Measurements from ENCODE around the gene GEMIN7. TPM values are rescaled to one million over a fixed set of nuclear protein-coding genes. Genes with fewer than 3 reads are reported as not detected.

GEMIN7 gene
- total and polyA plus RNA-seq, 2 experiments from 2014 or later: 49.6 to 90.5 TPM

GRCh38 chr19:45075301-45076028 is 3.6 kb upstream of the GEMIN7 start:
- Histone ChIP-seq H2AFZ (no peak overlapping the region), H3K79me2 (replicated peaks; ENCODE audit: insufficient read depth) (peaks cover 43% of the 10 kb centered on the region), H3F3A (replicated peaks; ENCODE audit: low read depth) (peaks cover 38% of the 10 kb centered on the region), H3K36me3 (ENCODE audit: insufficient read depth) (no peaks in the 10 kb centered on the region), H3K27me3 (ENCODE audit: insufficient read depth) (no peaks in the 10 kb centered on the region), H3K4me3 (peak overlapping the region; percentile 85), H3K4me1 (ENCODE audit: insufficient read depth) (peaks cover 40% of the 10 kb centered on the region), H3K4me2 (peak overlapping the region; percentile 98), H4K20me1 (replicated peaks; ENCODE audit: insufficient read depth) (peaks cover 13% of the 10 kb centered on the region), H3K27ac (ENCODE audit: low read depth) (peak overlapping the region; percentile 70; the same call in 1 of the 2 replicates), H3K9me2 (ENCODE audit: insufficient read depth) (no peaks in the 10 kb centered on the region)
- ATAC-seq: peak; percentile 39
- Mint-ChIP-seq H3K4me1 (peaks cover 28% of the 10 kb centered on the region), H3K36me3 (ENCODE audit: low read depth) (peaks cover 18% of the 10 kb centered on the region), H3K27ac (0 out of 2 replicates have a peak overlapping the region, but pooled peaks have one; percentile 36), H3K4me3 (peak overlapping the region; percentile 85), H3K27me3 (ENCODE audit: insufficient read depth, low read depth, poor library complexity) (peaks cover 9% of the 10 kb centered on the region), H3K9me3 (no peaks in the 10 kb centered on the region)
- TF ChIP-seq POLR2AphosphoS5 (IDR thresholded peaks at IDR 0.05; ENCODE audit: low read depth): peak; percentile 52
- TF ChIP-seq NANOG (IDR thresholded peaks at IDR 0.05; ENCODE audit: borderline replicate concordance): no peak
- peak; percentile 88 for DNase-seq (ENCODE audit: low spot score)

GRCh38 chr19:45076029-45076850 is 2.8 kb upstream of the GEMIN7 start, which contains the start of gene ZNF296:
TSS of gene ZNF296 (minus strand) at chr19:45076478. CDS start at chr19:45076373, 105 bp downstream.
- peak within 1 kb of the TSS; percentile 85 for H3K4me3 Mint-ChIP-seq
- no peaks in the 10 kb centered on the region for H3K36me3 ChIP-seq (ENCODE audit: insufficient read depth)
- H3K4me3 ChIP-seq: peak within 1 kb of the TSS; percentile 85
- peaks cover 13% of the 10 kb centered on the region for H4K20me1 ChIP-seq (replicated peaks; ENCODE audit: insufficient read depth)
- no peaks in the 10 kb centered on the region for H3K9me3 Mint-ChIP-seq
- H3K4me2 ChIP-seq: peak within 1 kb of the TSS; percentile 98
- H3K4me1 ChIP-seq (ENCODE audit: insufficient read depth): peaks cover 46% of the 10 kb centered on the region
- DNase-seq (ENCODE audit: low spot score) (peak; percentile 92), ATAC-seq (peak; percentile 42)
- H3F3A ChIP-seq (replicated peaks; ENCODE audit: low read depth): peaks cover 41% of the 10 kb centered on the region
- no peaks in the 10 kb centered on the region for H3K27me3 ChIP-seq (ENCODE audit: insufficient read depth)
- peak within 1 kb of the TSS; percentile 36 for H3K27ac Mint-ChIP-seq
- H3K27me3 Mint-ChIP-seq (ENCODE audit: insufficient read depth, low read depth, poor library complexity): peaks cover 13% of the 10 kb centered on the region
- H3K27ac ChIP-seq (ENCODE audit: low read depth): peak within 1 kb of the TSS; percentile 85
- peaks cover 15% of the 10 kb centered on the region; the same call in 2 of the 3 replicates for H3K36me3 Mint-ChIP-seq (ENCODE audit: low read depth)
- peak within 1 kb of the TSS; percentile 3; the same call in 1 of the 2 replicates for H2AFZ ChIP-seq
- H3K9me2 ChIP-seq (ENCODE audit: insufficient read depth): no peaks in the 10 kb centered on the region
- peaks cover 51% of the 10 kb centered on the region for H3K79me2 ChIP-seq (replicated peaks; ENCODE audit: insufficient read depth)
- H3K4me1 Mint-ChIP-seq: peaks cover 34% of the 10 kb centered on the region
- TF ChIP-seq CTCF (conservative IDR thresholded peaks at IDR 0.05; ENCODE audit: low read depth in 2 of 2) (no peak), ZNF114 (CRISPR knock-in tag; IDR thresholded peaks at IDR 0.05) (no peak), CREB1 (CRISPR knock-in tag; IDR thresholded peaks at IDR 0.05; ENCODE audit: low read depth) (0 out of 2 replicates have a peak, but pooled peaks have one; percentile 28), EZH2phosphoT487 (IDR thresholded peaks at IDR 0.05; ENCODE audit: unreplicated experiment) (no peak), ZNF462 (CRISPR knock-in tag; IDR thresholded peaks at IDR 0.05) (no peak), STAT1 (IDR thresholded peaks at IDR 0.05; ENCODE audit: unreplicated experiment) (no peak), NANOG (IDR thresholded peaks at IDR 0.05; ENCODE audit: borderline replicate concordance) (no peak), POLR2AphosphoS5 (IDR thresholded peaks at IDR 0.05; ENCODE audit: low read depth) (peak; percentile 89), ETS1 (IDR thresholded peaks at IDR 0.05) (no peak)

Measured in GM23338 (cell line).